A673 (cell line): ENCODE results near the gene GALNT14. TPM values are rescaled to one million over a fixed set of nuclear protein-coding genes. Genes with fewer than 3 reads are reported as not detected.

Experiments
- BruUV-seq: library from RNA; stranded (reverse); fragments of 400-500 nt; replicated peaks from 2 replicates; lab custom pipeline; 2021; lab: Mats Ljungman, UMichigan
- CTCF ChIA-PET: fragments of 300-600 bp; sonication (Branson Sonifier 250); formaldehyde crosslinking; loops from one replicate; lab custom pipeline; 2022; ENCODE audit warnings: antibody characterized with exemption; lab: Charles Lee
- POLR2A ChIA-PET: fragments of 300-600 bp; sonication (Branson Sonifier 250); formaldehyde crosslinking; loops from one replicate; lab custom pipeline; 2022; ENCODE audit warnings: antibody characterized with exemption; ENCODE audit not compliant: low non-redundant PET; lab: Charles Lee
- DNase-seq: peaks from one replicate; pipeline ENCODE4 v3.0.0-alpha.2; 2015; ENCODE audit warnings: low spot score
- H3K27ac ChIP-seq: fragments of 200-600 bp; sonication (generic); 2 replicates; pipeline ENCODE4 v1.5.1; 2016; ENCODE audit warnings: mixed run types, low read depth, mild to moderate bottlenecking, mixed read lengths, antibody characterized with exemption, low read length; ENCODE audit not compliant: poor library complexity, severe bottlenecking
- H3K27me3 ChIP-seq: fragments of 200-600 bp; sonication (generic); replicated peaks from 2 replicates; pipeline ENCODE4 v1.6.1; 2017; ENCODE audit warnings: mixed run types, low read depth, mild to moderate bottlenecking, mixed read lengths, antibody characterized with exemption, low read length; ENCODE audit not compliant: insufficient read depth, poor library complexity
- H3K36me3 ChIP-seq: fragments of 200-600 bp; sonication (generic); 2 replicates; pipeline ENCODE4 v1.6.1; 2016; ENCODE audit warnings: mixed run types, mild to moderate bottlenecking, mixed read lengths, antibody characterized with exemption, low read length; ENCODE audit not compliant: insufficient read depth, poor library complexity, severe bottlenecking
- H3K4me1 ChIP-seq: fragments of 200-600 bp; sonication (generic); 2 replicates; pipeline ENCODE4 v1.6.1; 2017; ENCODE audit warnings: mixed run types, mild to moderate bottlenecking, mixed read lengths, antibody characterized with exemption, low read length; ENCODE audit not compliant: insufficient read depth, poor library complexity, severe bottlenecking
- H3K4me3 ChIP-seq: fragments of 200-600 bp; sonication (generic); 2 replicates; pipeline ENCODE4 v1.5.1; 2016; ENCODE audit warnings: low read depth, mixed run types, mild to moderate bottlenecking, mixed read lengths, low read length; ENCODE audit not compliant: poor library complexity, severe bottlenecking
- H3K9me3 ChIP-seq: fragments of 200-600 bp; sonication (generic); 2 replicates; pipeline ENCODE4 v1.6.1; 2016; ENCODE audit warnings: mixed run types, low read depth, mild to moderate bottlenecking, mixed read lengths, antibody characterized with exemption, low read length; ENCODE audit not compliant: poor library complexity, severe bottlenecking
- EZH2 ChIP-seq: fragments of 200-600 bp; sonication (generic); IDR thresholded peaks from 2 replicates; pipeline ENCODE4 v1.6.1; 2017; ENCODE audit warnings: borderline replicate concordance, low read depth, mild to moderate bottlenecking, mixed read lengths, antibody characterized with exemption, low read length; ENCODE audit not compliant: poor library complexity, severe bottlenecking
- intact Hi-C: fragments of 100-400 bp; cut with micrococcal nuclease; formaldehyde crosslinking; loops from one replicate; pipeline ENCODE4 v1.10.0; 2022; ENCODE audit not compliant: unreplicated experiment
- total RNA-seq: library from RNA; stranded (reverse); gene quantifications from 2 replicates; pipeline ENCODE4 v1.2.3, GENCODE V29; 2021
- TF ChIP-seq, protein P1 (sequence below): fragments of 300-800, 200-600 bp; sonication (generic); conservative IDR thresholded peaks from 2 replicates; pipeline ENCODE4 v1.5.1; 2017; ENCODE audit warnings: low read depth, mild to moderate bottlenecking, antibody characterized with exemption, low read length, moderate library complexity, mixed read lengths

Gene GALNT14
- total RNA-seq, 1 experiment from 2014 or later, result 9.7 TPM

GRCh38 chr2:31134480-31134879 is 3.8 kb downstream of the GALNT14 start:
- no peak for TF ChIP-seq EZH2
- TF ChIP-seq, protein P1, sequence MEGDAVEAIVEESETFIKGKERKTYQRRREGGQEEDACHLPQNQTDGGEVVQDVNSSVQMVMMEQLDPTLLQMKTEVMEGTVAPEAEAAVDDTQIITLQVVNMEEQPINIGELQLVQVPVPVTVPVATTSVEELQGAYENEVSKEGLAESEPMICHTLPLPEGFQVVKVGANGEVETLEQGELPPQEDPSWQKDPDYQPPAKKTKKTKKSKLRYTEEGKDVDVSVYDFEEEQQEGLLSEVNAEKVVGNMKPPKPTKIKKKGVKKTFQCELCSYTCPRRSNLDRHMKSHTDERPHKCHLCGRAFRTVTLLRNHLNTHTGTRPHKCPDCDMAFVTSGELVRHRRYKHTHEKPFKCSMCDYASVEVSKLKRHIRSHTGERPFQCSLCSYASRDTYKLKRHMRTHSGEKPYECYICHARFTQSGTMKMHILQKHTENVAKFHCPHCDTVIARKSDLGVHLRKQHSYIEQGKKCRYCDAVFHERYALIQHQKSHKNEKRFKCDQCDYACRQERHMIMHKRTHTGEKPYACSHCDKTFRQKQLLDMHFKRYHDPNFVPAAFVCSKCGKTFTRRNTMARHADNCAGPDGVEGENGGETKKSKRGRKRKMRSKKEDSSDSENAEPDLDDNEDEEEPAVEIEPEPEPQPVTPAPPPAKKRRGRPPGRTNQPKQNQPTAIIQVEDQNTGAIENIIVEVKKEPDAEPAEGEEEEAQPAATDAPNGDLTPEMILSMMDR, result no peak
- Histone ChIP-seq H3K4me1 (peaks cover 16% of the 10 kb centered on the region), H3K4me3 (no peak overlapping the region), H3K27me3 (peaks cover 27% of the 10 kb centered on the region), H3K9me3 (no peaks in the 10 kb centered on the region), H3K27ac (no peak overlapping the region), H3K36me3 (no peaks in the 10 kb centered on the region)
- ChIA-PET POLR2A (no interaction called here), CTCF (no interaction called here)
- intact Hi-C loops, result no loop called here
- no TSS peak for BruUV-seq
- DNase-seq, result no peak

- CTCF ChIA-PET, result no interaction called here
- no peak for DNase-seq
- Histone ChIP-seq H3K9me3 (no peaks in the 10 kb centered on the region), H3K36me3 (no peaks in the 10 kb centered on the region), H3K27ac (no peak overlapping the region), H3K4me3 (no peak overlapping the region), H3K4me1 (peaks cover 19% of the 10 kb centered on the region), H3K27me3 (peaks cover 18% of the 10 kb centered on the region)
- no TSS peak for BruUV-seq
- TF ChIP-seq, protein P1, result no peak
- TF ChIP-seq EZH2, result no peak
- intact Hi-C loops, result no loop called here
- POLR2A ChIA-PET, result no interaction called here
These were observed 5.5 kb downstream of the GALNT14 start for GRCh38 chr2:31132786-31133185.

- DNase-seq, result no peak
- Histone ChIP-seq H3K4me1 (peaks cover 11% of the 10 kb centered on the region), H3K27me3 (peaks cover 10% of the 10 kb centered on the region), H3K27ac (no peak overlapping the region), H3K36me3 (no peaks in the 10 kb centered on the region), H3K4me3 (no peak overlapping the region), H3K9me3 (no peaks in the 10 kb centered on the region)
- BruUV-seq, result no TSS peak
- ChIA-PET POLR2A (no interaction called here), CTCF (no interaction called here)
- intact Hi-C loops, result no loop called here
- no peak for TF ChIP-seq EZH2
- TF ChIP-seq, protein P1, result no peak
These were observed 6.4 kb downstream of the GALNT14 start for GRCh38 chr2:31131871-31132270.
